ENCODE data around the gene TRIM37. TPM values are rescaled to one million over a fixed set of nuclear protein-coding genes. Genes with fewer than 3 reads are reported as not detected.
A peak's percentile ranks its signal among the peaks of the same experiment; 100 is the strongest.

TRIM37 gene
- polyA plus RNA-seq, 4 donors, result 5.6 to 11.3 (median 8.5) TPM

DNA sequence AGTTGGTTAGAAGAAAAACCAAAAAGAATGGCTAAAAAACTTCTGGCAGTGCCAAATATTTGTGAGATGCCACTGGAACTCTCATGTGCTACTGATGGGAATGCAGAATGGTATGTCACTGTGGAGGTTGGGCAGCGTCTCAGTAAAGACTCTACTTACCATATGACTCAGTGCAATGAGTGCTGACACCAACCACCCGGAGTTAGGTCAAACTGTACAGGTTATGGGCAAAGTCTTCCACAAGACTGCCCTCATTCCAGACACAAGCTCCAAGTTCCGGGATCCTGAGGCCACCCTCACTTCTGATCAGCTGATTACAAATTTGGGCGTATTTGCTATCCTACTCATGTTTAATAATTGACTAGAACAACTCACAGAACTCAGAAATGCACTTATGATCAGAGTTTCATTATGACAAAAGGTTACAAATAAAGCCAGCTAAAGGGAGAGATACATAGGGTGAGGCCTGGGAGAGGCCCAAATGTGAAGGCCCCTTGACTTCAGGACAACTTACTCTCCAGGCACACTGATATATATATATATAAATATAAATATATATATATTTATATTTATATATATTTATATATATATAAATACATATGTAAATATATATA lies 114.9 kb downstream of the TRIM37 start:
- no peaks in the 10 kb centered on the region for H3K27me3 ChIP-seq (ENCODE audit: control insufficient read depth in 3 of 3, insufficient read depth in 3 of 3, low read length in 3 of 3)
- peak overlapping the region in 1 of 3 donors; percentile 59 for H3K27ac ChIP-seq (ENCODE audit: low read depth in 1 of 3, low read length in 2 of 3)
- peaks cover 0 to 7% (median 0%) of the 10 kb centered on the region in 3 donors for H3K36me3 ChIP-seq (ENCODE audit: control insufficient read depth in 3 of 3, insufficient read depth in 2 of 3, low read depth in 1 of 3, low read length in 3 of 3)
- DNase-seq (peak; percentile 85 to 96), FAIRE-seq (no peak)
- no peaks in the 10 kb centered on the region for H3K9me3 ChIP-seq (ENCODE audit: control insufficient read depth in 2 of 2, insufficient read depth in 1 of 2, low read depth in 1 of 2, low read length in 1 of 2)
- no peak overlapping the region for H3K4me3 ChIP-seq (ENCODE audit: low read depth in 1 of 3, low read length in 3 of 3)
- WGBS, 3 donors, result 16 to 53% (median 34%) methylated on average over 4 of the region's 4 CpGs
- H3K4me1 ChIP-seq (ENCODE audit: control insufficient read depth in 3 of 3, insufficient read depth in 2 of 3, low read depth in 1 of 3, low read length in 2 of 3), result peaks cover 0 to 12% (median 0%) of the 10 kb centered on the region in 3 donors

DNA sequence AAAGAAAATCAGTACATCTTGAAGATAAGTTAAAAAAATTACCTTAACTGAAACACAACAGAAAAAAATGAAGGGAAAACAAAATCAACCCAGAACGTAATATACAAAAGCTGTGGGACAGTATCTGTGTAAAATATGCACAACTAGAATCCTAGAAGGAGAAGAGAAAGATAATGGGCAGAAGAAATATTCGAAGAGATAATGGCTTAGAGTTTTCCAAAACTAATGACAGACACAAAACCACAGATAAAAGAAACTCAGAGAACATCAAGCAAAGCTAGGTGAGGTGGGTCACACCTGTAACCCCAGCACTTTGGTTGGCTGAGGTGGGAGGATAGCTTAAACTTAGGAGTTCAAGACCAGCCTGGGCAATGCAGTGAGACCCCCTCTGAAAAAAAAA lies 117.1 kb downstream of the TRIM37 start:
- Histone ChIP-seq H3K4me1 (ENCODE audit: control insufficient read depth in 3 of 3, insufficient read depth in 2 of 3, low read depth in 1 of 3, low read length in 2 of 3) (peaks cover 0 to 12% (median 0%) of the 10 kb centered on the region in 3 donors), H3K27me3 (ENCODE audit: control insufficient read depth in 3 of 3, insufficient read depth in 3 of 3, low read length in 3 of 3) (no peaks in the 10 kb centered on the region), H3K27ac (ENCODE audit: low read depth in 1 of 3, low read length in 2 of 3) (no peak overlapping the region), H3K36me3 (ENCODE audit: control insufficient read depth in 3 of 3, insufficient read depth in 2 of 3, low read depth in 1 of 3, low read length in 3 of 3) (no peaks in the 10 kb centered on the region), H3K4me3 (ENCODE audit: low read depth in 1 of 3, low read length in 3 of 3) (no peak overlapping the region), H3K9me3 (ENCODE audit: control insufficient read depth in 2 of 2, insufficient read depth in 1 of 2, low read depth in 1 of 2, low read length in 1 of 2) (no peaks in the 10 kb centered on the region)
- FAIRE-seq (no peak), DNase-seq (no peak)
- 54 to 75% (median 69%) methylated on average over 2 of the region's 2 CpGs for WGBS, 3 donors

DNA sequence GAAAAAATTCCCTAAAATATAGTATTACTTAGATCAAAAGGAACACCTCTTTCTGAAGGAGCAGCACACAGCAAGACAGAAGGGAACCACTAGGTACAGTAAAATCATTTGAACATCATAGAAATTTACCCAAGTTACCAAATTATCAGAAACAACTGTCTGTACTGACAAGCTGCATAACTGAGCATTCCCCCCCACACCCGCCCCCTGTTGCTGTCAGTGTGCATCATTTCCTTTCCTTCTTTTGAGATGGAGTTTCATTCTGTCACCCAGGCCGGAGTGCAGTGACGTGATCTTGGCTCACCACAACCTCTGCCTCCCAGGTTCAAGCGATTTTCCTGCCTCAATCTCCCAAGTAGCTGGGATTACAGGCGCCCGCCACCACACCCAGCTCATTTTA lies 120.7 kb downstream of the TRIM37 start:
- H3K9me3 ChIP-seq (ENCODE audit: control insufficient read depth in 2 of 2, insufficient read depth in 1 of 2, low read depth in 1 of 2, low read length in 1 of 2), result no peaks in the 10 kb centered on the region
- WGBS, 3 donors, result 83 to 92% (median 90%) methylated on average over 6 of the region's 6 CpGs
- DNase-seq, result no peak
- H3K4me3 ChIP-seq (ENCODE audit: low read depth in 1 of 3, low read length in 3 of 3), result no peak overlapping the region
- H3K36me3 ChIP-seq (ENCODE audit: control insufficient read depth in 3 of 3, insufficient read depth in 2 of 3, low read depth in 1 of 3, low read length in 3 of 3), result no peaks in the 10 kb centered on the region
- H3K27me3 ChIP-seq (ENCODE audit: control insufficient read depth in 3 of 3, insufficient read depth in 3 of 3, low read length in 3 of 3), result no peaks in the 10 kb centered on the region
- no peak for FAIRE-seq
- H3K4me1 ChIP-seq (ENCODE audit: control insufficient read depth in 3 of 3, insufficient read depth in 2 of 3, low read depth in 1 of 3, low read length in 2 of 3), result no peaks in the 10 kb centered on the region
- no peak overlapping the region for H3K27ac ChIP-seq (ENCODE audit: low read depth in 1 of 3, low read length in 2 of 3)

DNA sequence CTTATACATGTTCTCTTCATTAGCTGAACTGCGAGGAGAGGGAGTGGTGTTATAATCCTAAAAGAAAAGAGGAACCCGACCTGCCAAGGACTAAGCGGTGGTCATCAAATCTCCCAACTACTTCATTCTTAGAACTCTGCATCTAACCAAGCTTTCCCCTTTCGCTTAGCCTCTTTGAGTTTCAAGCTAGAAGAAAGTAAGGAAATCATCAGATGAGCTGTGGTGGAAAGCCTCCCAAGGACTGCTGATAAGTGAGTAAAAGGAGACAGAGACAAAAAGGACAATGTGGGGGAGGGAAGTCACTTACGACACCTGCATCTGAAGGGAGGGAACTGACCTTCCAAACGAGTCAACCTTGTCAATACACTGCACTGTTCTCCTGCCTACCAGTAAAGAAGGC lies 121.3 kb downstream of the TRIM37 start:
- DNase-seq (no peak), FAIRE-seq (no peak)
- H3K36me3 ChIP-seq (ENCODE audit: control insufficient read depth in 3 of 3, insufficient read depth in 2 of 3, low read depth in 1 of 3, low read length in 3 of 3), result no peaks in the 10 kb centered on the region
- H3K27me3 ChIP-seq (ENCODE audit: control insufficient read depth in 3 of 3, insufficient read depth in 3 of 3, low read length in 3 of 3), result no peaks in the 10 kb centered on the region
- no peak overlapping the region for H3K4me3 ChIP-seq (ENCODE audit: low read depth in 1 of 3, low read length in 3 of 3)
- no peaks in the 10 kb centered on the region for H3K4me1 ChIP-seq (ENCODE audit: control insufficient read depth in 3 of 3, insufficient read depth in 2 of 3, low read depth in 1 of 3, low read length in 2 of 3)
- WGBS, 3 donors, result 81 to 87% (median 82%) methylated on average over 6 of the region's 6 CpGs
- no peaks in the 10 kb centered on the region for H3K9me3 ChIP-seq (ENCODE audit: control insufficient read depth in 2 of 2, insufficient read depth in 1 of 2, low read depth in 1 of 2, low read length in 1 of 2)
- no peak overlapping the region for H3K27ac ChIP-seq (ENCODE audit: low read depth in 1 of 3, low read length in 2 of 3)

DNA sequence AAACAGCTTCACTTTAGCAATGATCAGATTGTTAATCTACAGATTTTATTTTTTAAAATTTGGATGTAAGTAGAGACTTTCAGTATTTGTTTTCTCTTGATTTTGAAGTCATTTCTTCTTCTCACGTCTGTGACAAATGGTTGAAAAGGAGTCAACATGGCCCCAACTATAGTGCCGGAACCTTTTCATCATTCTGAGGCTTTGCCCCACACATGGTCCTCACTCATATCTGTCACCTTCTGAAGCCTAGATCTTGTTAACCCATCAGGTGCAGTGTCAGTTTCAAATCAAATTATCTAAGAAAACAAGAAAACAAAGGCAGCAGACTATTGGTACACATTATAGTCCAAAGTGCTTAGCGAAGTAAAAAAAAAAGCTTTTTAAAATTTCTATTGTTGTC lies 124.1 kb downstream of the TRIM37 start:
- no peak overlapping the region for H3K4me3 ChIP-seq (ENCODE audit: low read depth in 1 of 3, low read length in 3 of 3)
- no peak for DNase-seq
- no peaks in the 10 kb centered on the region for H3K36me3 ChIP-seq (ENCODE audit: control insufficient read depth in 3 of 3, insufficient read depth in 2 of 3, low read depth in 1 of 3, low read length in 3 of 3)
- 91 to 92% (median 91%) methylated on average over 3 of the region's 3 CpGs for WGBS, 3 donors
- no peaks in the 10 kb centered on the region for H3K27me3 ChIP-seq (ENCODE audit: control insufficient read depth in 3 of 3, insufficient read depth in 3 of 3, low read length in 3 of 3)
- H3K4me1 ChIP-seq (ENCODE audit: control insufficient read depth in 3 of 3, insufficient read depth in 2 of 3, low read depth in 1 of 3, low read length in 2 of 3), result no peaks in the 10 kb centered on the region
- H3K9me3 ChIP-seq (ENCODE audit: control insufficient read depth in 2 of 2, insufficient read depth in 1 of 2, low read depth in 1 of 2, low read length in 1 of 2), result no peaks in the 10 kb centered on the region
- FAIRE-seq, result no peak
- no peak overlapping the region for H3K27ac ChIP-seq (ENCODE audit: low read depth in 1 of 3, low read length in 2 of 3)

DNA sequence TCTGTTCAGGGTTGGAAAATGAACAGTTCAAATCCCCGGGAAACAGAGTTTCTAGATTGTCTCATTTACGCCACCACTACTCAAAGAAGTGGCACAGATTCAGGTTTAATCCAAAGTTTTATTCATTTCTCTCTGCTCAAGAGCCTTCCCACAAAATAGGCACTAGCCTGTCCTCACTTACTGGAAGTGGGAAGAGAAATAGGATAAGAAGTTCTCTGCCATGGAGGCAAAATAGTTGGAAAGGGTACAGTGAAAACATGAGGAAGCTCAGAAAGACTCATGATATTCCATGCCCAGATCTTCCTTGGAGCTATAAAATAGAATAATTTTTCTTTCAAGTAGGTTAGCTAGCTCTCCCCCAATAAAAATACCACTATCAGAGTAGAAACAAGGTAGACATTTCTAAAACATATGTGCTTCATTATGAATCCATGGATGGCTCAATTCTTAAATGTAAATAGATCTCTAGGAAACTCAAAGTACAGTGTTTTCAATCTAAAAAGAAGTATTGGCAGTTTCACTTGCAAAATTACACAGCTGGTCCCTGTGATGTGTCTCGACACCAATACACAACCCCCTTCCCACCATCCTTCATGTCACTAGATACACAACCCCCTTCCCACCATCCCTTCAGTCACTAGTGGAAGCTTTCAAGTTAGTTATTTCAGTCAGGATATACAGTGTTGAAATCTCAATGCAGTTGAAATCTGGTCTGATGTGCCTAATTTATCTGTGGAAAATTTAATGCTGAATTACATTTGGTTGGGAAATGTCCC lies 125.8 kb downstream of the TRIM37 start:
- FAIRE-seq (no peak), DNase-seq (no peak)
- WGBS, 3 donors, result 80 to 89% (median 86%) methylated on average over 3 of the region's 3 CpGs
- no peak overlapping the region for H3K4me3 ChIP-seq (ENCODE audit: low read depth in 1 of 3, low read length in 3 of 3)
- H3K9me3 ChIP-seq (ENCODE audit: control insufficient read depth in 2 of 2, insufficient read depth in 1 of 2, low read depth in 1 of 2, low read length in 1 of 2), result no peaks in the 10 kb centered on the region
- H3K27me3 ChIP-seq (ENCODE audit: control insufficient read depth in 3 of 3, insufficient read depth in 3 of 3, low read length in 3 of 3), result no peaks in the 10 kb centered on the region
- no peaks in the 10 kb centered on the region for H3K36me3 ChIP-seq (ENCODE audit: control insufficient read depth in 3 of 3, insufficient read depth in 2 of 3, low read depth in 1 of 3, low read length in 3 of 3)
- H3K4me1 ChIP-seq (ENCODE audit: control insufficient read depth in 3 of 3, insufficient read depth in 2 of 3, low read depth in 1 of 3, low read length in 2 of 3), result no peaks in the 10 kb centered on the region
- no peak overlapping the region for H3K27ac ChIP-seq (ENCODE audit: low read depth in 1 of 3, low read length in 2 of 3)

DNA sequence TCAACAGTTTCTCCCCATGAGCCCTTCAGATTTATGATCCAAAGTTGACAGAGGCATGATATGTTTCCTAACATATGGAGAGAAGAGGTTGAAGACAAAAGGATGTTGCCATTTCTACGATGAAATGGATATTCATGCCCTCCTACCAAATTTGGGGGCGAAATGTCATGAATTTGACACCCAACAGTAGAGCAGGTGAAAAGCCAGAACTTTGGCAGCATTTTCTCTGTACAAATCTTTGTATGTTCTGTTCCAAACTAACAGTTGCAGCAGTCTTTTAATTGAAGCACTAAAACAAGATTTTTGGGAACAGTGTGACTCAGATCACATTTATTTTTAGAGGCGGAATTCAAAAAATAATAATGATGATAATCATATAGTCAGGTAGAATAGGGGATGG lies 130.1 kb downstream of the TRIM37 start:
- Histone ChIP-seq H3K4me3 (ENCODE audit: low read depth in 1 of 3, low read length in 3 of 3) (no peak overlapping the region), H3K36me3 (ENCODE audit: control insufficient read depth in 3 of 3, insufficient read depth in 2 of 3, low read depth in 1 of 3, low read length in 3 of 3) (no peaks in the 10 kb centered on the region), H3K27me3 (ENCODE audit: control insufficient read depth in 3 of 3, insufficient read depth in 3 of 3, low read length in 3 of 3) (no peaks in the 10 kb centered on the region), H3K27ac (ENCODE audit: low read depth in 1 of 3, low read length in 2 of 3) (no peak overlapping the region), H3K4me1 (ENCODE audit: control insufficient read depth in 3 of 3, insufficient read depth in 2 of 3, low read depth in 1 of 3, low read length in 2 of 3) (no peaks in the 10 kb centered on the region), H3K9me3 (ENCODE audit: control insufficient read depth in 2 of 2, insufficient read depth in 1 of 2, low read depth in 1 of 2, low read length in 1 of 2) (no peaks in the 10 kb centered on the region)
- 90 to 94% (median 93%) methylated on average over 3 of the region's 3 CpGs for WGBS, 3 donors
- DNase-seq, result no peak
- FAIRE-seq, result no peak

DNA sequence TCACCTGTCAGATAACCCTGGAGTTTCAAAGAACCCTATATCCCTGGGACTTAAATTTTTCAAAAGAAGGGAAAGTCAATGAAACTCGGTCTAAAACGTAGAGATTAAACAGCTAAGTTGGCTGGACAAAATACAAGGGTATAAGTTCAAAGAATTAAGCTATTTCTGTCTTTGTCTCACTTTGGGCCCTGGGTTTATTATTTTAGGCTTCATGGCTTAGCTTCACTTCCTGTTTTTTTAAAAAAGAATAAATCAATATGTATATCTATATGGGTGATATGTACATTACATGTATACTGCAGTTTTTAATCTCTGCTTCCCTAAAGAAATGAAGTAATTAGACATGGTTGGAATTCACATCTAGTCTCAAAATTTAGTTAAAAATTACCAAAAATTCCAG lies 132.3 kb downstream of the TRIM37 start:
- FAIRE-seq (no peak), DNase-seq (no peak)
- H3K4me1 ChIP-seq (ENCODE audit: control insufficient read depth in 3 of 3, insufficient read depth in 2 of 3, low read depth in 1 of 3, low read length in 2 of 3), result no peaks in the 10 kb centered on the region
- no peak overlapping the region for H3K4me3 ChIP-seq (ENCODE audit: low read depth in 1 of 3, low read length in 3 of 3)
- no peaks in the 10 kb centered on the region for H3K27me3 ChIP-seq (ENCODE audit: control insufficient read depth in 3 of 3, insufficient read depth in 3 of 3, low read length in 3 of 3)
- no peaks in the 10 kb centered on the region for H3K36me3 ChIP-seq (ENCODE audit: control insufficient read depth in 3 of 3, insufficient read depth in 2 of 3, low read depth in 1 of 3, low read length in 3 of 3)
- 85 to 96% (median 92%) methylated on average over 2 of the region's 2 CpGs for WGBS, 3 donors
- no peaks in the 10 kb centered on the region for H3K9me3 ChIP-seq (ENCODE audit: control insufficient read depth in 2 of 2, insufficient read depth in 1 of 2, low read depth in 1 of 2, low read length in 1 of 2)
- H3K27ac ChIP-seq (ENCODE audit: low read depth in 1 of 3, low read length in 2 of 3), result no peak overlapping the region

All from small intestine (tissue), 7 donors.